ENCODE data around the gene KBTBD12. TPM values are rescaled to one million over a fixed set of nuclear protein-coding genes. Genes with fewer than 3 reads are reported as not detected.

The KBTBD12 gene
- total RNA-seq, 4 donors from 2014 or later: under 0.01 to 0.87 (median 0.30) TPM; not detected in 1

DNA sequence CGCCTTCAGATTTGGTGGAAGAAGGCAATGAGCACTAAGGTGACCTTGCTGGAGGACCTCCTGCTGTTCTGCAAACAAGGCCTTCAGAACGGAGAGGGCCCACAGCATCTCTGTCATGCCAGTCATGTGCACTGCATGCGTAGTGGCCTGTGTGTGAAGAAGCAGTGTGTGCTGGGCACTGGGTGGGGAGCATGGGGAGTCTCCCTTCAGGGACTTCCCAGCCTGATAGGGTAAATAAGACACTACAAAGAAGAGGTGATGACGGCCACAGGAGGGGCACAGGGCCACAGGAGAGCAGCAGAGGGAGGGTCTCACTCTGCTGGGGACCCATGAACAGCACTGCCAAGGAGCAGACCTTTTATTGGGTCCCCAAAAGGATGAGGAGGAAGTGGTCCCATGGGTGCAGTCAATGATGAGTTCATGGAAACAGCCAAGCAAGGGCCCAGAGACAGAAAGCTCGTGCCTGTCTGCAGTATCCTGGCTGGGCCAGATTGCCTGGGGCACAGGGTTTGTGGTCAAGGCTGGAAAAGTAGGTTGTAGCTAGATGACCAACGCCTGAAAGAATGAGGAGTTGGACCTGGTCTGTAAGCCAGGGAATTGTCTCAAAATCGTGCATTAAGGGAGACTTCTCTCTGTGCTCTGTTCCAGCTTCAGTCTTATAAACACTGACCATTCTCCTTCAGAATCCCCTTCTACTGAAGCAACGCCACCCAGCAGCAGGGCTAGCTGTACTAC is 69.4 kb downstream of the KBTBD12 start:
- TF ChIP-seq EP300 (IDR thresholded peaks at IDR 0.05): no peak
- TF ChIP-seq, protein P1, sequence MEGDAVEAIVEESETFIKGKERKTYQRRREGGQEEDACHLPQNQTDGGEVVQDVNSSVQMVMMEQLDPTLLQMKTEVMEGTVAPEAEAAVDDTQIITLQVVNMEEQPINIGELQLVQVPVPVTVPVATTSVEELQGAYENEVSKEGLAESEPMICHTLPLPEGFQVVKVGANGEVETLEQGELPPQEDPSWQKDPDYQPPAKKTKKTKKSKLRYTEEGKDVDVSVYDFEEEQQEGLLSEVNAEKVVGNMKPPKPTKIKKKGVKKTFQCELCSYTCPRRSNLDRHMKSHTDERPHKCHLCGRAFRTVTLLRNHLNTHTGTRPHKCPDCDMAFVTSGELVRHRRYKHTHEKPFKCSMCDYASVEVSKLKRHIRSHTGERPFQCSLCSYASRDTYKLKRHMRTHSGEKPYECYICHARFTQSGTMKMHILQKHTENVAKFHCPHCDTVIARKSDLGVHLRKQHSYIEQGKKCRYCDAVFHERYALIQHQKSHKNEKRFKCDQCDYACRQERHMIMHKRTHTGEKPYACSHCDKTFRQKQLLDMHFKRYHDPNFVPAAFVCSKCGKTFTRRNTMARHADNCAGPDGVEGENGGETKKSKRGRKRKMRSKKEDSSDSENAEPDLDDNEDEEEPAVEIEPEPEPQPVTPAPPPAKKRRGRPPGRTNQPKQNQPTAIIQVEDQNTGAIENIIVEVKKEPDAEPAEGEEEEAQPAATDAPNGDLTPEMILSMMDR (IDR thresholded peaks at IDR 0.05): no peak
- 80 to 90% methylated on average over 8 of the region's 8 CpGs for WGBS, 2 donors
- DNase-seq (ENCODE audit: low spot score in 2 of 2): no peak

DNA sequence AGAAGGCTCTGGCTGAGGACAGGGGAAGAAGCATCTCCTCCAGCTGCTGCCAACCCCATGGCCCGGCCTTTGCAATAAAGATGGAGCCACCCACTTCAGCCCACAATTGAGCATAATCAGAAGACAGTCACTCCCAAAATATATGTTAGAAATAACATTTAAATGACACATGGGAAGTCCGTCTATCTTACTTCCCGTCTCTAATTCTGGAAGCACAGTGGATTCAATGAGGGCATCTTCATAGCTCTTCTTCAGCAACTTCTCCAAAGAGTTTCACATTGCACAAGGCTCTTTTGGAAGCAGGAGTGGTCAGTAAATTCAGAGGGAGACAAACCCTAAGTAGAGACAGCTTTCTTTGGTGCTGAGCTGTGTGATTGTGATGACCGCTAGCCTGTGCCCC is 70.2 kb downstream of the KBTBD12 start:
- Histone ChIP-seq H3K4me3 (no peak overlapping the region), H3K4me1 (no peaks in the 10 kb centered on the region), H3K9me3 (peaks cover 0 to 11% (median 0%) of the 10 kb centered on the region in 4 donors), H3K27ac (no peak overlapping the region), H3K27me3 (no peaks in the 10 kb centered on the region), H3K36me3 (no peaks in the 10 kb centered on the region)
- no peak for DNase-seq (ENCODE audit: low spot score in 2 of 2)
- no peak for TF ChIP-seq POLR2A (IDR thresholded peaks at IDR 0.05)
- TF ChIP-seq, protein P1 (IDR thresholded peaks at IDR 0.05): no peak
- no peak for TF ChIP-seq EP300 (IDR thresholded peaks at IDR 0.05)
- 76 to 90% methylated on average over 4 of the region's 4 CpGs for WGBS, 2 donors

More for the DNA sequence above, 69.4 kb downstream of the KBTBD12 start:
- no peaks in the 10 kb centered on the region for H3K36me3 ChIP-seq
- H3K4me1 ChIP-seq: no peaks in the 10 kb centered on the region
- no peak overlapping the region for H3K27ac ChIP-seq
- H3K27me3 ChIP-seq: no peaks in the 10 kb centered on the region
- H3K9me3 ChIP-seq: peaks cover 0 to 11% (median 0%) of the 10 kb centered on the region in 4 donors
- no peak overlapping the region for H3K4me3 ChIP-seq

DNA sequence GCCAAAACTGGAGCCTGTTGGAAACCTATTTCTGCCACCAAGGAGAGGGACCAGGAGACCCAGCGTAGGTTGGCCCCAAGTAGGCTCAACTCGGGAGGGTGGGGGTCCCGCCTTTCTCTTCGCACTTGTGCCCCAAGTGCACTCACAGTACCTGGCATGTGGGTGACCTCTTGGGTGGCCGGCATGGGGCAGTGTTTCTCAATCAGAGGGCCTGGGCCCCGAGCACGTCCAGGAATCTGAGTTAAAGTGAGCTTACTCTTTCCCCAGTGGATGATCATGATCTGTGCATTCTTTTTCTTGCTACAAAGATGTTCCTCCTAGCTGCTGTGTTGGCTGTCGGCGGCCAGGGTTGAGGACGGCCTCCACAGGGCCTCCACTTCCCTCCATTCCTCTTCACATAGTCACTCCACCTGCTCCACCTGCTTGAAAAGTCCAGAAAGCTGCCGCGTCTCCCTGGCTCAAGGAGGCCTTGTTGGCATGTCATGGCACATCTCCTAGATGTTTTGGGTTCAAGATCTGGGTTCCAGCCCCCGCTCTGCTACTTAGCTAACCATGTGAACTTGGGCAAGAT is 70.7 kb downstream of the KBTBD12 start:
- Histone ChIP-seq H3K27me3 (no peaks in the 10 kb centered on the region), H3K4me1 (no peaks in the 10 kb centered on the region), H3K36me3 (no peaks in the 10 kb centered on the region), H3K4me3 (no peak overlapping the region), H3K27ac (no peak overlapping the region), H3K9me3 (peaks cover 0 to 11% (median 0%) of the 10 kb centered on the region in 4 donors)
- WGBS, 2 donors: 87 to 91% methylated on average over 13 of the region's 13 CpGs
- no peak for DNase-seq (ENCODE audit: low spot score in 2 of 2)
- TF ChIP-seq, protein P1 (IDR thresholded peaks at IDR 0.05): no peak
- no peak for TF ChIP-seq EP300 (IDR thresholded peaks at IDR 0.05)
- TF ChIP-seq POLR2A (IDR thresholded peaks at IDR 0.05): no peak

DNA sequence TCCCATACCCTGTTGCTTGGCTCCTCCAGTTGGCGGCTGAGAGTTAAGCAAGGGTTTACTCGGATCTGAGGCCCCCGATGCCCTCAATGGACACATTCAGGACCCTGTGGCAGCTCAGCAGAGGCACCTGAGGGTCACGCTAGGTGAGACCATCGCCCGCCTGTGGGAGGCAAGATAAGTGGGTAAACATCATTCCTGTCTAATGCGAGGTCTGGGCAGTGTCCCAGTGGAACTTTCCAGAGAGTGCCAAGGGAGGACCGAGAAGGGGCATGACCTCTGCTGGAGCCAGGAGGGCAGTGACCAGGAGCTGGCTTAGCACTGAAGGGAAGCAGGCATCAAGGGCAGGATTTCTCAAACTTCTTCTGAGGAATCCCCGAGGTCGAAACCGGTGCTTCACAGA is 71.8 kb downstream of the KBTBD12 start:
- 83 to 89% methylated on average over 9 to 11 of the region's 11 CpGs for WGBS, 2 donors
- Histone ChIP-seq H3K27ac (no peak overlapping the region), H3K4me1 (no peaks in the 10 kb centered on the region), H3K36me3 (no peaks in the 10 kb centered on the region), H3K9me3 (peaks cover 0 to 4% (median 0%) of the 10 kb centered on the region in 4 donors), H3K27me3 (no peaks in the 10 kb centered on the region), H3K4me3 (no peak overlapping the region)
- TF ChIP-seq POLR2A (IDR thresholded peaks at IDR 0.05): no peak
- no peak for TF ChIP-seq EP300 (IDR thresholded peaks at IDR 0.05)
- TF ChIP-seq, protein P1 (IDR thresholded peaks at IDR 0.05): no peak
- DNase-seq (ENCODE audit: low spot score in 2 of 2): no peak

DNA sequence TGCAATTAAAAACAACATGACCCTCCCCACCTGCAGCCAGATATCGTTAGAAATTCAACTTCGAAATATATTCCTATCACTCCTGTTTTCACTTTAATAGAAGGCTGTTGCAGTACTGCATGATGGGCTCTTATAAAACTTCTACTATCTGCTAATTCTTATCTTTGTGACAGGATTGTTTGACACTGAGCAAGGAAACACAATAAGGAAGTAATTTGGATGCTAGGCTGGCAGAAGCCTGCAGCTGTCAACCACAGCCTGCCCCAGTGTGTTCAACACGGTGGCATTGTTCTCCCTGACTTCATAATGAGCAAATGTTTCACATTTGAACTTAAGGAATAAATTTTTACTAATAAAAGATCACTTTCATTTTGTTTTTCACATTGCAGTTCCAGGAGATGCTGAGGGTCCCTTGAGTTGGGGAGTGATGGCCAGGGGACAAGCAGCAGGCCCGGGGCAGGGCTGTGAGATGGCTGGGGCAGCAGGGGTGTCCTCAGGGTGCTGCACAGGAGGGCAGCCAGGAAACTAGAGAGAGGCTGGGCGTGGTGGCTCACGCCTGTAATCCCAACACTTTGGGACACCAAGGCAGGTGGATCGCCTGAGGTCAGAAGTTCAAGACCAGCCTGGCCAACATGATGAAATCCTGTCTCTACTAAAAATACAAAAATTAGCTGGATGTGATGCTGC is 72.4 kb downstream of the KBTBD12 start:
- Histone ChIP-seq H3K36me3 (no peaks in the 10 kb centered on the region), H3K27ac (no peak overlapping the region), H3K4me3 (no peak overlapping the region), H3K4me1 (no peaks in the 10 kb centered on the region), H3K27me3 (no peaks in the 10 kb centered on the region), H3K9me3 (no peaks in the 10 kb centered on the region)
- TF ChIP-seq EP300 (IDR thresholded peaks at IDR 0.05): no peak
- TF ChIP-seq, protein P1 (IDR thresholded peaks at IDR 0.05): no peak
- TF ChIP-seq POLR2A (IDR thresholded peaks at IDR 0.05): no peak
- no peak for DNase-seq (ENCODE audit: low spot score in 2 of 2)
- 80 to 82% methylated on average over 7 of the region's 7 CpGs for WGBS, 2 donors

All from tibial nerve (tissue), 4 donors.